Measurements from ENCODE around the gene OSBPL6. TPM values are rescaled to one million over a fixed set of nuclear protein-coding genes. Genes with fewer than 3 reads are reported as not detected.

The OSBPL6 gene
- total RNA-seq, 1 experiment from 2014 or later: 11.6 TPM

GRCh38 chr2:178359192-178359912, 165.0 kb downstream of the OSBPL6 start:
- ChIA-PET CTCF (no interaction called here), RAD21 (ENCODE audit: low non-redundant PET in 1 of 2, low total read pairs in 2 of 2, uncharacterized antibody in 2 of 2, unreplicated experiment in 2 of 2) (no interaction called here), POLR2A (no interaction called here)
- Histone ChIP-seq H3K79me2 (ENCODE audit: insufficient read depth, low read length) (no peaks in the 10 kb centered on the region), H3K9ac (ENCODE audit: low read length) (no peak overlapping the region), H3K4me1 (ENCODE audit: control insufficient read depth in 1 of 2, insufficient read depth in 2 of 2, low read length in 2 of 2) (no peaks in the 10 kb centered on the region), H3K4me2 (ENCODE audit: low read length) (no peak overlapping the region), H3K36me3 (ENCODE audit: control insufficient read depth in 1 of 2, insufficient read depth in 2 of 2, low read length in 2 of 2) (no peaks in the 10 kb centered on the region), H3K27me3 (ENCODE audit: insufficient read depth, low read length) (no peaks in the 10 kb centered on the region), H3K9me2 (ENCODE audit: insufficient read depth) (no peaks in the 10 kb centered on the region), H4K20me1 (ENCODE audit: insufficient read depth) (no peaks in the 10 kb centered on the region), H2AFZ (ENCODE audit: low read depth, low read length, poor library complexity, severe bottlenecking) (no peak overlapping the region), H3K27ac (ENCODE audit: low read depth, low read length) (no peak overlapping the region), H3K9me3 (ENCODE audit: control insufficient read depth in 1 of 2, insufficient read depth in 1 of 2, low read depth in 1 of 2, low read length in 2 of 2) (no peaks in the 10 kb centered on the region), H3K4me3 (replicated peaks in 1 of 2; ENCODE audit: low read depth in 1 of 2, low read length in 2 of 2) (no peak overlapping the region)
- DNase-seq (ENCODE audit: low read depth, low spot score) (no peak), ATAC-seq (no peak)
- intact Hi-C loops (cut with micrococcal nuclease): no loop called here
- TF ChIP-seq ZBTB33 (IDR thresholded peaks at IDR 0.05; ENCODE audit: extremely low read depth, insufficient replicate concordance, low read length): no peak
- TF ChIP-seq FOSL1 (IDR thresholded peaks at IDR 0.05; ENCODE audit: low read depth): no peak
- no peak for TF ChIP-seq RAD21 (IDR thresholded peaks at IDR 0.05; ENCODE audit: low read depth)
- no peak for TF ChIP-seq JUND (IDR thresholded peaks at IDR 0.05)
- no peak for TF ChIP-seq ATF3 (IDR thresholded peaks at IDR 0.05)
- TF ChIP-seq ZFX (IDR thresholded peaks at IDR 0.05): no peak
- TF ChIP-seq ELF1 (IDR thresholded peaks at IDR 0.05; ENCODE audit: borderline replicate concordance, low read depth): no peak
- TF ChIP-seq CBX3 (IDR thresholded peaks at IDR 0.05; ENCODE audit: low read depth): no peak
- TF ChIP-seq SP1 (IDR thresholded peaks at IDR 0.05; ENCODE audit: low read depth): no peak
- no peak for TF ChIP-seq ZNF274 (IDR thresholded peaks at IDR 0.05; ENCODE audit: low read depth, low read length)
- no peak for TF ChIP-seq MAX (IDR thresholded peaks at IDR 0.05)
- no peak for TF ChIP-seq SRF (IDR thresholded peaks at IDR 0.05; ENCODE audit: low read depth)
- TF ChIP-seq POLR2A (IDR thresholded peaks at IDR 0.05; ENCODE audit: borderline replicate concordance, extremely low read depth, insufficient read depth, insufficient read length): no peak
- no peak for TF ChIP-seq POLR2AphosphoS5 (IDR thresholded peaks at IDR 0.05; ENCODE audit: low read depth, low read length)
- no peak for TF ChIP-seq CTCF (IDR thresholded peaks at IDR 0.05 in 2 of 3, conservative IDR thresholded peaks at IDR 0.05 in 1 of 3; ENCODE audit: borderline replicate concordance in 1 of 3, insufficient read depth in 1 of 3, low read depth in 2 of 3, low read length in 2 of 3)
- no peak for TF ChIP-seq TCF7L2 (IDR thresholded peaks at IDR 0.05; ENCODE audit: borderline replicate concordance, extremely low read depth, insufficient read depth, insufficient read length)
- TF ChIP-seq EZH2 (IDR thresholded peaks at IDR 0.05): no peak
- no peak for TF ChIP-seq EGR1 (IDR thresholded peaks at IDR 0.05; ENCODE audit: low read depth)
- BruUV-seq (replicated peaks): no TSS peak

All from HCT116 (cell line).